ENCODE data around the gene CASP10. TPM values are rescaled to one million over a fixed set of nuclear protein-coding genes. Genes with fewer than 3 reads are reported as not detected.

CASP10 gene
- total RNA-seq, 2 donors from 2014 or later, result 10.8 to 22.7 TPM

GRCh38 chr2:201261471-201261870 is 78.5 kb downstream of the CASP10 start:
- peak overlapping the region; percentile 99 for H3K27ac Mint-ChIP-seq
- H3K9me3 Mint-ChIP-seq, result no peaks in the 10 kb centered on the region
- peaks cover 64% of the 10 kb centered on the region for H3K4me1 Mint-ChIP-seq
- no peaks in the 10 kb centered on the region for H3K27me3 Mint-ChIP-seq
- peak overlapping the region; percentile 100 for H3K4me3 Mint-ChIP-seq
- peak; percentile 18 for ATAC-seq (replicated peaks)
- H3K36me3 Mint-ChIP-seq (ENCODE audit: low read depth), result peaks cover 90% of the 10 kb centered on the region

GRCh38 chr2:201261906-201262305 is 79.0 kb downstream of the CASP10 start:
- no peak for ATAC-seq (replicated peaks)
- H3K4me3 Mint-ChIP-seq, result peak overlapping the region; percentile 100
- peaks cover 64% of the 10 kb centered on the region for H3K4me1 Mint-ChIP-seq
- no peaks in the 10 kb centered on the region for H3K27me3 Mint-ChIP-seq
- peak overlapping the region; percentile 99 for H3K27ac Mint-ChIP-seq
- H3K9me3 Mint-ChIP-seq, result no peaks in the 10 kb centered on the region
- peaks cover 90% of the 10 kb centered on the region for H3K36me3 Mint-ChIP-seq (ENCODE audit: low read depth)

GRCh38 chr2:201262718-201263117 is 79.8 kb downstream of the CASP10 start:
- Mint-ChIP-seq H3K4me1 (peaks cover 63% of the 10 kb centered on the region), H3K27ac (peak overlapping the region; percentile 99), H3K9me3 (no peaks in the 10 kb centered on the region), H3K27me3 (no peaks in the 10 kb centered on the region), H3K4me3 (peak overlapping the region; percentile 100), H3K36me3 (ENCODE audit: low read depth) (peaks cover 90% of the 10 kb centered on the region)
- peak; percentile 62 for ATAC-seq (replicated peaks)

- peak overlapping the region; percentile 100 for H3K4me3 Mint-ChIP-seq
- H3K9me3 Mint-ChIP-seq, result no peaks in the 10 kb centered on the region
- peaks cover 90% of the 10 kb centered on the region for H3K36me3 Mint-ChIP-seq (ENCODE audit: low read depth)
- ATAC-seq (replicated peaks), result no peak
- H3K27me3 Mint-ChIP-seq, result no peaks in the 10 kb centered on the region
- peaks cover 61% of the 10 kb centered on the region for H3K4me1 Mint-ChIP-seq
- H3K27ac Mint-ChIP-seq, result peak overlapping the region; percentile 99
Measured at GRCh38 chr2:201263779-201264178, 80.8 kb downstream of the CASP10 start.

- peak overlapping the region; percentile 99 for H3K27ac Mint-ChIP-seq
- no peaks in the 10 kb centered on the region for H3K27me3 Mint-ChIP-seq
- H3K4me1 Mint-ChIP-seq, result peaks cover 67% of the 10 kb centered on the region
- no peaks in the 10 kb centered on the region for H3K9me3 Mint-ChIP-seq
- H3K4me3 Mint-ChIP-seq, result peak overlapping the region; percentile 100
- H3K36me3 Mint-ChIP-seq (ENCODE audit: low read depth), result peaks cover 96% of the 10 kb centered on the region
- no peak for ATAC-seq (replicated peaks)
Measured at GRCh38 chr2:201264472-201265173, 81.7 kb downstream of the CASP10 start.

- H3K27me3 Mint-ChIP-seq, result no peaks in the 10 kb centered on the region
- H3K9me3 Mint-ChIP-seq, result no peaks in the 10 kb centered on the region
- peaks cover 71% of the 10 kb centered on the region for H3K4me1 Mint-ChIP-seq
- ATAC-seq (replicated peaks), result no peak
- peak overlapping the region; percentile 87 for H3K27ac Mint-ChIP-seq
- peaks cover 99% of the 10 kb centered on the region for H3K36me3 Mint-ChIP-seq (ENCODE audit: low read depth)
- H3K4me3 Mint-ChIP-seq, result peak overlapping the region; percentile 100
Measured at GRCh38 chr2:201266629-201267028, 83.7 kb downstream of the CASP10 start.

GRCh38 chr2:201267278-201268030 is 84.5 kb downstream of the CASP10 start:
- ATAC-seq (replicated peaks), result peak; percentile 53
- Mint-ChIP-seq H3K36me3 (ENCODE audit: low read depth) (peaks cover 99% of the 10 kb centered on the region), H3K4me3 (peak overlapping the region; percentile 100), H3K27ac (peak overlapping the region; percentile 87), H3K27me3 (no peaks in the 10 kb centered on the region), H3K9me3 (no peaks in the 10 kb centered on the region), H3K4me1 (peaks cover 75% of the 10 kb centered on the region)

GRCh38 chr2:201269764-201270163 is 86.8 kb downstream of the CASP10 start:
- H3K36me3 Mint-ChIP-seq (ENCODE audit: low read depth), result peaks cover 100% of the 10 kb centered on the region
- peak overlapping the region; percentile 43 for H3K4me3 Mint-ChIP-seq
- no peak for ATAC-seq (replicated peaks)
- no peaks in the 10 kb centered on the region for H3K27me3 Mint-ChIP-seq
- H3K9me3 Mint-ChIP-seq, result no peaks in the 10 kb centered on the region
- H3K4me1 Mint-ChIP-seq, result peaks cover 58% of the 10 kb centered on the region
- H3K27ac Mint-ChIP-seq, result no peak overlapping the region

- Mint-ChIP-seq H3K36me3 (ENCODE audit: low read depth) (peaks cover 100% of the 10 kb centered on the region), H3K4me3 (peak overlapping the region; percentile 45), H3K27ac (peak overlapping the region; percentile 38), H3K4me1 (peaks cover 55% of the 10 kb centered on the region), H3K27me3 (no peaks in the 10 kb centered on the region), H3K9me3 (no peaks in the 10 kb centered on the region)
- ATAC-seq (replicated peaks), result no peak
Measured at GRCh38 chr2:201270293-201271001, 87.5 kb downstream of the CASP10 start.

GRCh38 chr2:201271917-201272316 is 89.0 kb downstream of the CASP10 start:
- peak overlapping the region; percentile 15 for H3K27ac Mint-ChIP-seq
- H3K4me1 Mint-ChIP-seq, result peaks cover 40% of the 10 kb centered on the region
- no peaks in the 10 kb centered on the region for H3K27me3 Mint-ChIP-seq
- no peaks in the 10 kb centered on the region for H3K9me3 Mint-ChIP-seq
- peak overlapping the region; percentile 45 for H3K4me3 Mint-ChIP-seq
- H3K36me3 Mint-ChIP-seq (ENCODE audit: low read depth), result peaks cover 100% of the 10 kb centered on the region
- no peak for ATAC-seq (replicated peaks)

- Mint-ChIP-seq H3K27ac (no peak overlapping the region), H3K36me3 (ENCODE audit: low read depth) (peaks cover 100% of the 10 kb centered on the region), H3K4me3 (peak overlapping the region; percentile 45), H3K4me1 (peaks cover 33% of the 10 kb centered on the region), H3K27me3 (no peaks in the 10 kb centered on the region), H3K9me3 (no peaks in the 10 kb centered on the region)
- peak; percentile 55 for ATAC-seq (replicated peaks)
Measured at GRCh38 chr2:201273330-201273983, 90.5 kb downstream of the CASP10 start.

- peaks cover 34% of the 10 kb centered on the region for H3K4me1 Mint-ChIP-seq
- peaks cover 100% of the 10 kb centered on the region for H3K36me3 Mint-ChIP-seq (ENCODE audit: low read depth)
- no peak for ATAC-seq (replicated peaks)
- H3K27me3 Mint-ChIP-seq, result no peaks in the 10 kb centered on the region
- H3K4me3 Mint-ChIP-seq, result no peak overlapping the region
- H3K9me3 Mint-ChIP-seq, result no peaks in the 10 kb centered on the region
- H3K27ac Mint-ChIP-seq, result no peak overlapping the region
Measured at GRCh38 chr2:201275069-201275468, 92.1 kb downstream of the CASP10 start.

GRCh38 chr2:201275990-201276389 is 93.0 kb downstream of the CASP10 start:
- Mint-ChIP-seq H3K4me1 (peaks cover 37% of the 10 kb centered on the region), H3K27ac (peak overlapping the region; percentile 70), H3K27me3 (no peaks in the 10 kb centered on the region), H3K9me3 (no peaks in the 10 kb centered on the region), H3K36me3 (ENCODE audit: low read depth) (peaks cover 100% of the 10 kb centered on the region), H3K4me3 (no peak overlapping the region)
- ATAC-seq (replicated peaks), result no peak

GRCh38 chr2:201276511-201276910 is 93.6 kb downstream of the CASP10 start:
- H3K4me1 Mint-ChIP-seq, result peaks cover 32% of the 10 kb centered on the region
- H3K36me3 Mint-ChIP-seq (ENCODE audit: low read depth), result peaks cover 100% of the 10 kb centered on the region
- H3K27ac Mint-ChIP-seq, result peak overlapping the region; percentile 70
- H3K9me3 Mint-ChIP-seq, result no peaks in the 10 kb centered on the region
- no peak for ATAC-seq (replicated peaks)
- H3K4me3 Mint-ChIP-seq, result no peak overlapping the region
- H3K27me3 Mint-ChIP-seq, result no peaks in the 10 kb centered on the region
